GM18861 (cell line): Measurements from ENCODE around the gene SHANK2.

Experiments used
- ATAC-seq: cut with Tn5 transposase; IDR thresholded peaks from one replicate; pipeline ENCODE4 v1.9.1; 2021; ENCODE audit not compliant: unreplicated experiment

The SHANK2 gene

GRCh38 chr11:71202966-71203365 lies 49.4 kb downstream of the SHANK2 start:
- no peak for ATAC-seq

GRCh38 chr11:71202598-71202944 lies 49.8 kb downstream of the SHANK2 start:
- ATAC-seq: no peak
